Bronchial epithelial cell (primary cell): Measurements from ENCODE around the gene FAM131A. TPM values are rescaled to one million over a fixed set of nuclear protein-coding genes. Genes with fewer than 3 reads are reported as not detected.

ENCODE experiments used
- DNase-seq: peaks from one replicate; pipeline ENCODE4 v3.0.0-alpha.2; 2010; ENCODE audit warnings: low read depth
- FAIRE-seq: peaks from 2 replicates; lab custom pipeline; 2011; peaks lifted over from hg19 to GRCh38; lab: Jason Lieb, UNC
- H3K27me3 ChIP-seq: 2 replicates; pipeline ENCODE4 v1.5.1; 2011; ENCODE audit warnings: low read length; ENCODE audit not compliant: control insufficient read depth, insufficient read depth
- H3K36me3 ChIP-seq: 2 replicates; pipeline ENCODE4 v1.5.1; 2011; ENCODE audit warnings: low read length; ENCODE audit not compliant: control insufficient read depth, insufficient read depth
- H3K4me3 ChIP-seq: 2 replicates; pipeline ENCODE4 v1.5.1; 2011; ENCODE audit warnings: mild to moderate bottlenecking, low read depth, low read length, control low read depth
- CTCF ChIP-seq: IDR thresholded peaks from 2 replicates; pipeline ENCODE4 v1.5.1; 2011; ENCODE audit warnings: mild to moderate bottlenecking, moderate library complexity, low read length, control low read depth, inconsistent platforms; ENCODE audit not compliant: insufficient read depth, severe bottlenecking
- total RNA-seq: library from RNA; depleted of rRNA; stranded (reverse); fragments of >200 nt; gene quantifications from 2 replicates; pipeline ENCODE4 v1.2.1, GENCODE V29; 2014

The FAM131A gene
- total RNA-seq, 1 donor from 2014 or later = 18.2 TPM

DNA sequence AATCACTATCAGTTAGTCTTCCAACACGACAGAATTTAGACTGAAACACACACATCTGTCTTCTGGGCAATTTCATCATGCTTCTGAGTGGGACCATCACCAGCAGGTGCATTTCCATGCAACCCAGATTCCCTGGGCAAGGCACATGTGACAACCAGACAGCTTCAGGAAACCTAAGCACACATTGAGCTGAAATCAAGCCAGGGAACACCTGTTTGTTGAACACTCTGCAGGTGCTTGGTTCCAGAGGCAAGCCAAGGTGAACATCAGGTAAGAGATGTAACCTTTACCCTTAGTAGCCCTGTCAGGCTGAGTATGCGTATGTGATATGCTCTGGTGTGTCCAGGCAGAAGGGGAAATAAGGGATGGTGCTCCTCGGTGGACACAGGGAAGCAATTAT, 41.6 kb upstream of the FAM131A start:
- no peaks in the 10 kb centered on the region for H3K27me3 ChIP-seq
- peaks cover 1% of the 10 kb centered on the region for H3K36me3 ChIP-seq
- FAIRE-seq = no peak
- no peak for DNase-seq
- no peak for TF ChIP-seq CTCF
- H3K4me3 ChIP-seq = no peak overlapping the region

- DNase-seq = no peak
- FAIRE-seq = no peak
- no peak for TF ChIP-seq CTCF
- Histone ChIP-seq H3K27me3 (no peaks in the 10 kb centered on the region), H3K4me3 (no peak overlapping the region), H3K36me3 (peaks cover 5% of the 10 kb centered on the region)
Measured at GRCh38 chr3:184296616-184297015, 40.8 kb upstream of the FAM131A start.

GRCh38 chr3:184298759-184299487, 38.5 kb upstream of the FAM131A start, which contains the start of gene PSMD2:
PSMD2 (plus strand) TSS chr3:184299241; CDS start chr3:184299267, 26 bp downstream.
- Histone ChIP-seq H3K27me3 (no peaks in the 10 kb centered on the region), H3K36me3 (peaks cover 25% of the 10 kb centered on the region), H3K4me3 (peak within 1 kb of the TSS; percentile 81)
- FAIRE-seq = no peak
- peak; percentile 83 for DNase-seq
- TF ChIP-seq CTCF = no peak

- peaks cover 29% of the 10 kb centered on the region for H3K36me3 ChIP-seq
- no peak for TF ChIP-seq CTCF
- peak overlapping the region; percentile 81 for H3K4me3 ChIP-seq
- no peak for FAIRE-seq
- peak; percentile 65 for DNase-seq
- no peaks in the 10 kb centered on the region for H3K27me3 ChIP-seq
Measured at GRCh38 chr3:184299488-184300377, 37.7 kb upstream of the FAM131A start.

DNA sequence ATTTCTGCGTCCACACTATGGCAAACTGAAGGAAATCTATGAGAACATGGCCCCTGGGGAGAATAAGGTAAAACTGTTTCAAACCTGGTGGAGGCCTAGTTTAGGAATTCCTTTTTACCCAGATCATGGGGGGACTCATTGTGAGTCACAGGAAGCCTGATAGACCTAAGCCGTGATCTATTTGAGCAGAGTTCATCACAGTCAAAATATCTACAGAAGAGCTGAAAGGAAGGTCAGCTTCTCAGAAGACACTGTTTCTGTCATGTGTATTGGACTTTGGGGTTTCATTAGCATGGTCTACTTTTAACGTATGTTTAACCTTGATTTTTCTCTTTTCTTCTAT, 37.1 kb upstream of the FAM131A start:
- Histone ChIP-seq H3K4me3 (no peak overlapping the region), H3K27me3 (no peaks in the 10 kb centered on the region), H3K36me3 (peaks cover 29% of the 10 kb centered on the region)
- no peak for TF ChIP-seq CTCF
- FAIRE-seq (no peak), DNase-seq (peak; percentile 84)
